Thyroid gland (tissue), 4 donors: ENCODE measurements around the gene ATP6V1D. TPM values are rescaled to one million over a fixed set of nuclear protein-coding genes. Genes with fewer than 3 reads are reported as not detected.

Experiments
- DNase-seq, 2 donors: peaks; one replicate each; pipeline ENCODE4 v3.0.0-alpha.2; 2019
- H3K27ac ChIP-seq, 3 donors: fragments of 200-600 bp; sonication (generic); 1 replicate in 2 of 3; 2 replicates in 1 of 3; pipeline ENCODE4 v1.5.1; 2016 to 2019; ENCODE audit warnings: mild to moderate bottlenecking in 1 of 3, moderate library complexity in 1 of 3
- H3K27me3 ChIP-seq: fragments of 200-600 bp; sonication (generic); one replicate; pipeline ENCODE4 v1.5.1; 2019
- H3K36me3 ChIP-seq, 2 donors: fragments of 200-600 bp; sonication (generic); one replicate each; pipeline ENCODE4 v1.5.1; 2016 to 2019
- H3K4me1 ChIP-seq, 2 donors: fragments of 200-600 bp; sonication (generic); one replicate each; pipeline ENCODE4 v1.5.1; 2017 to 2019
- H3K4me3 ChIP-seq, 3 donors: fragments of 200-600 bp; sonication (generic); replicated peaks in 1 of 3; 1 replicate in 2 of 3; 2 replicates in 1 of 3; pipeline ENCODE4 v1.5.1; 2016; ENCODE audit warnings: mild to moderate bottlenecking in 1 of 3
- H3K9me3 ChIP-seq: fragments of 200-600 bp; sonication (generic); one replicate; pipeline ENCODE4 v1.5.1; 2017
- POLR2A ChIP-seq, 2 donors: fragments of 450-650 bp; IDR thresholded peaks; one replicate each; pipeline ENCODE4 v1.6.1; 2017; ENCODE audit warnings: antibody characterized with exemption in 2 of 2, mild to moderate bottlenecking in 2 of 2, moderate library complexity in 1 of 2
- WGBS, 2 donors: methylation state at CpG; one replicate each; pipeline ENCODE4 v1.1.5; 2017; 5-methylcytosine and 5-hydroxymethylcytosine counted together
- intact Hi-C: fragments of 100-400 bp; cut with DNase I; formaldehyde crosslinking; loops from one replicate; pipeline ENCODE4 v1.15.1; 2023
- total RNA-seq, 4 donors: library from RNA; depleted of rRNA; stranded (reverse); fragments of >200 nt; gene quantifications; one replicate each; pipeline ENCODE4 v1.2.3, GENCODE V29; 2016
- TF ChIP-seq, protein P1 (sequence below), 6 experiments: fragments of 200-600 bp in 3 of 6; fragments of 450-650 bp in 3 of 6; sonication (generic) in 3 of 6; IDR thresholded peaks; one replicate each; pipeline ENCODE4 v1.5.1; 2016 to 2019; ENCODE audit warnings: antibody characterized with exemption in 6 of 6, mild to moderate bottlenecking in 2 of 6, inconsistent platforms in 1 of 6, moderate library complexity in 1 of 6

ATP6V1D gene
- total RNA-seq, 4 donors from 2014 or later, result 123 to 220 (median 192) TPM

DNA sequence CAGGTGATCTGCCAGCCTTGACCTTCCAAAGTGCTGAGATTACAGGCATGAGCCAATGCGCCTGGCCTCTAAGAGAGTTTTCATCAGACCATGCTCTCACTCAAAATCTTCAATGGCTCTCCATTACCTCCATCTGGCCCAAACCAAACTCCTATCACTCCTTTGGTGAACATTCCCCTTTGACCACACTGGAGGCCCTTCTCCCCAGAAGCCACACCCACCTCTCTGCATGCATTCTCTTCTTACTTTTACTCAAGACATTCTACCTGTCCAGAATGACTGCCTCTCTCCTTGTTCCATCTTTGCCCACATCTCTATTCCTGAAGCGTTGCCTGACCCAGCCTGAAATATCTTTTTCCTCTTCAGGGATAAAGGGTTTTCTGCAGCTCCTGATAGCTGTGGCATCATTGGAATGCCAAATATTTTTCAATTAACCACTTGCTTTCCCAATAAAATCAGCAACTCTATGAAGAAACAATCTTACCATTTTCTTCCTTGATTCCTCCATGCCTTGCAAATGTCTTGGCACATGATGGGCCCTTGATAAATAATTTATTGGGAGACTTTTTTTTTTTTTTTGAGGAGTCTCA is 36.9 kb upstream of the ATP6V1D start:
- WGBS, 2 donors, result 72 to 84% methylated on average over 2 of the region's 2 CpGs
- TF ChIP-seq, protein P1, sequence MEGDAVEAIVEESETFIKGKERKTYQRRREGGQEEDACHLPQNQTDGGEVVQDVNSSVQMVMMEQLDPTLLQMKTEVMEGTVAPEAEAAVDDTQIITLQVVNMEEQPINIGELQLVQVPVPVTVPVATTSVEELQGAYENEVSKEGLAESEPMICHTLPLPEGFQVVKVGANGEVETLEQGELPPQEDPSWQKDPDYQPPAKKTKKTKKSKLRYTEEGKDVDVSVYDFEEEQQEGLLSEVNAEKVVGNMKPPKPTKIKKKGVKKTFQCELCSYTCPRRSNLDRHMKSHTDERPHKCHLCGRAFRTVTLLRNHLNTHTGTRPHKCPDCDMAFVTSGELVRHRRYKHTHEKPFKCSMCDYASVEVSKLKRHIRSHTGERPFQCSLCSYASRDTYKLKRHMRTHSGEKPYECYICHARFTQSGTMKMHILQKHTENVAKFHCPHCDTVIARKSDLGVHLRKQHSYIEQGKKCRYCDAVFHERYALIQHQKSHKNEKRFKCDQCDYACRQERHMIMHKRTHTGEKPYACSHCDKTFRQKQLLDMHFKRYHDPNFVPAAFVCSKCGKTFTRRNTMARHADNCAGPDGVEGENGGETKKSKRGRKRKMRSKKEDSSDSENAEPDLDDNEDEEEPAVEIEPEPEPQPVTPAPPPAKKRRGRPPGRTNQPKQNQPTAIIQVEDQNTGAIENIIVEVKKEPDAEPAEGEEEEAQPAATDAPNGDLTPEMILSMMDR (IDR thresholded peaks at IDR 0.05), result no peak
- no peak for TF ChIP-seq POLR2A (IDR thresholded peaks at IDR 0.05)
- Histone ChIP-seq H3K36me3 (peaks cover 0 to 9% of the 10 kb centered on the region in 2 donors), H3K4me3 (no peak overlapping the region), H3K9me3 (no peaks in the 10 kb centered on the region), H3K27me3 (no peaks in the 10 kb centered on the region), H3K4me1 (no peaks in the 10 kb centered on the region), H3K27ac (no peak overlapping the region)
- intact Hi-C loops, result no loop called here
- DNase-seq, result no peak

DNA sequence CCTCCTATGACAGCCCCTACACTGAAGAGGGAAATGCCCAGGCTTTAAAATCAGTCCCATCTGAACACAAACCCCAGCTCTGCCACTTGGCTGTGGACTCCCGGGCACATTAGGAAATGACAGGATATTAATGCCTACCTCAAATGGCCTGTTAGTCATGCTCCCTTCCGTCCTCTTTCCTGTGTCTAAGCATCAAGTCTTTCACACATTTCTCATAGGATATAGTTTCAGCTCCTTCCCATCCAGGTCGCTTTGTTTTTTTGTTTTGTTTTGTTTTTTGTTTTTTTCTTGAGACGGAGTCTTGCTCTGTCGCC is 36.2 kb upstream of the ATP6V1D start:
- 87 to 89% methylated on average over 5 of the region's 5 CpGs for WGBS, 2 donors
- intact Hi-C loops, result no loop called here
- Histone ChIP-seq H3K36me3 (peaks cover 0 to 9% of the 10 kb centered on the region in 2 donors), H3K4me1 (no peaks in the 10 kb centered on the region), H3K27me3 (no peaks in the 10 kb centered on the region), H3K4me3 (no peak overlapping the region), H3K27ac (no peak overlapping the region), H3K9me3 (no peaks in the 10 kb centered on the region)
- TF ChIP-seq, protein P1 (IDR thresholded peaks at IDR 0.05), result no peak
- no peak for TF ChIP-seq POLR2A (IDR thresholded peaks at IDR 0.05)
- no peak for DNase-seq

DNA sequence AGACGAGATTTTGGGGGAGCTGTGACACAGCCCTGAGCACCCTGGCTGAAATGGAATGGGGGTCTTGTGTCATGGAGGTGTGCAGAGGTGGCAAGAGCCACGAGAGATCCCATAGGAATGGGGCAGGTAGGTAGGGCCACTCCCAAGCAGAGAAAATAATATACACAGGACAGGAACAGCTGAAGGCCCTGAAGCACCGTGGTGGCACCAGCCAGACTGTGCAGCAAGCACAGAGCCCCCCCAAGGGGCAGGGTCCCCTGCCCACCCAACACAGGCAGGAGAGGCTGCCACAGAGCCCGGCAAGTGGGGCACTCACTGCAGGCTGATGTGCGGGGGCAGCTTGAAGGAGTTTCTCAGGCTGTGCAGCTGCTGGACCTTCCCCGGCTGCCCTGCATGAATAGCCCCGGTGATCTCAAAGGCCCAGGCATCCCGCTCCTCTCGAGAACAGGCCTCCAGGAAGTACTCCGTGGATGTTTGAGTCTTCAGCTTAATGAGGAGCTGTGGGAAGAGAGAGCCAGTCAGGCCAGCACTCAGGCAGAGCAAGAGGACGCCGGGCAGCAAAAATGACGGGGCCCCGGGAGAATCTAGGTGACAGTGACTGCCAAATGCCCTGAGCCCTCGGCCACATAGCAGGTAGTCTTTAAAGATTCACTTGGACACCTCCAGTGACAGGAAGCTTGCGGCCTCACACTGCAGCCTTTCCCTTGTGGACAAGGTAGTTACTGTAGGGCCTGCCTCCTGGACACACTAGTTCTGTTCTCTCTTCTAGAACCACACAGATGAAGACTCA is 35.7 kb upstream of the ATP6V1D start:
- Histone ChIP-seq H3K4me3 (no peak overlapping the region), H3K9me3 (no peaks in the 10 kb centered on the region), H3K36me3 (peaks cover 0 to 9% of the 10 kb centered on the region in 2 donors), H3K4me1 (peaks cover 1 to 2% of the 10 kb centered on the region in 2 donors), H3K27me3 (no peaks in the 10 kb centered on the region), H3K27ac (no peak overlapping the region)
- no peak for TF ChIP-seq POLR2A (IDR thresholded peaks at IDR 0.05)
- TF ChIP-seq, protein P1 (IDR thresholded peaks at IDR 0.05), result no peak
- no peak for DNase-seq
- WGBS, 2 donors, result 75 to 81% methylated on average over 14 to 16 of the region's 16 CpGs
- intact Hi-C loops, result no loop called here

DNA sequence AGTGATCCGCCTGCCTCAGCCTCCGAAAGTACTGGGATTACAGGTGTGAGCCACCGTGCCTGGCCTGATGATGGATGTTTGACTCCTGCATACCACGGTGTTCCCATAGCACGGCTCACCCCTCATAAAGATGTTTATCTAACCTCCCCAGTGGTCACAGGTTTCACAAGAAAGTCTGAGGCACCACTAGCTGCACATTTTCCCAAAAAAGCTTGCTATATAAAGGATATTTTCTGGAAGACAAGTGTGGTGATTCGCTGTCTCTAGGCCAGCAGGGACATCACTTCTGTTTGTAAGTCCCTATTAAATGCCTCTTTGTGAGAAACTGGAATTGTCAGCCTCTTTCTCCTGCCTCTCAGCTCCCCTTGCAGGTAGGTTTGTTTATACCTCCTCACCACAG is 34.1 kb upstream of the ATP6V1D start:
- no peak for DNase-seq
- WGBS, 2 donors, result 82 to 95% methylated on average over 6 of the region's 6 CpGs
- H3K9me3 ChIP-seq, result no peaks in the 10 kb centered on the region
- H3K27me3 ChIP-seq, result no peaks in the 10 kb centered on the region
- H3K4me3 ChIP-seq, result no peak overlapping the region
- no peak overlapping the region for H3K27ac ChIP-seq
- TF ChIP-seq, protein P1 (IDR thresholded peaks at IDR 0.05), result no peak
- no peak for TF ChIP-seq POLR2A (IDR thresholded peaks at IDR 0.05)
- H3K36me3 ChIP-seq, result peaks cover 0 to 9% of the 10 kb centered on the region in 2 donors
- H3K4me1 ChIP-seq, result peaks cover 8 to 14% of the 10 kb centered on the region in 2 donors
- intact Hi-C loops, result no loop called here

DNA sequence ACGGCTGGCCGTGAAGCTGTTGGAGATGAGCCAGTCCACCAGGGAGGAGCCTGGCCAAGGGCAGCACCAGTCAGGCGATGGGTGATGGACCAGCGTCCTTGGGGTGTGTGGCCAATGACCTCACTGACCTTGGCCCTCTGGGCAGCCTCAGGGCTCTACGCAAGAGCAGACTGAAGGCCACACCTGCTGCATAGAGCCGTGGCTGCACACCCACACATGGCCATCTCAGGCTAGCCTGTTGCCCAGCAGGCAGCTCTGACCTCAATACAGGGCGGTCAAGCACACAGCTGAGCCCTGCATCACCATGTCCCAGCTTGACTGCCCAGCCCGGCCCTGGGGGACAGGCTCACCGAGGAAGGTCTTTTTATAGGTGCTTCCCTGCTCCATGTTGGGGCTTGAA is 33.2 kb upstream of the ATP6V1D start:
- intact Hi-C loops, result no loop called here
- Histone ChIP-seq H3K27ac (no peak overlapping the region), H3K36me3 (peaks cover 0 to 9% of the 10 kb centered on the region in 2 donors), H3K27me3 (no peaks in the 10 kb centered on the region), H3K4me1 (peaks cover 8 to 14% of the 10 kb centered on the region in 2 donors), H3K4me3 (no peak overlapping the region), H3K9me3 (no peaks in the 10 kb centered on the region)
- TF ChIP-seq POLR2A (IDR thresholded peaks at IDR 0.05), result no peak
- TF ChIP-seq, protein P1 (IDR thresholded peaks at IDR 0.05), result no peak
- WGBS, 2 donors, result 72 to 83% methylated on average over 4 to 5 of the region's 9 CpGs
- DNase-seq, result no peak
